HepG2 (cell line): ENCODE data around the gene CPN1. TPM values are rescaled to one million over a fixed set of nuclear protein-coding genes. Genes with fewer than 3 reads are reported as not detected.
A peak's percentile ranks its signal among the peaks of the same experiment; 100 is the strongest.

Source experiments
- HMGXB4 ChIP-seq, 2 experiments: sonication (generic) in 1 of 2; formaldehyde crosslinking in 1 of 2; IDR thresholded peaks; 2 replicates each; pipeline versions ENCODE4 v1.4.0 to v1.6.1; 2018 to 2020; ENCODE audit warnings: missing genetic modification reagents in 2 of 2, borderline replicate concordance in 1 of 2, low read depth in 1 of 2, mild to moderate bottlenecking in 1 of 2, missing biosample characterization in 1 of 2
- SMYD3 ChIP-seq: sonication (generic); formaldehyde crosslinking; IDR thresholded peaks from 2 replicates; pipeline ENCODE4 v1.8.1; 2023; ENCODE audit warnings: mild to moderate bottlenecking, missing genetic modification reagents
- ZBTB38 ChIP-seq: sonication (generic); formaldehyde crosslinking; IDR thresholded peaks from 2 replicates; pipeline ENCODE4 v1.5.1; 2020; ENCODE audit warnings: mild to moderate bottlenecking, missing genetic modification reagents
- ZHX2 ChIP-seq, 2 experiments: sonication (generic) in 1 of 2; formaldehyde crosslinking in 1 of 2; IDR thresholded peaks; 2 replicates each; pipeline versions ENCODE4 v1.6.1 to v1.9.0; 2014 to 2022; ENCODE audit warnings: antibody characterized with exemption in 1 of 2, borderline replicate concordance in 1 of 2, inconsistent platforms in 1 of 2, low read depth in 1 of 2, missing genetic modification reagents in 1 of 2
- ZNF501 ChIP-seq: sonication (generic); formaldehyde crosslinking; IDR thresholded peaks from 2 replicates; pipeline ENCODE4 v1.5.1; 2020; ENCODE audit warnings: mild to moderate bottlenecking, moderate library complexity, missing genetic modification reagents
- polyA plus RNA-seq, 8 experiments: library from polyadenylated mRNA; depleted of rRNA in 3 of 8; stranded (reverse) in 7 of 8; unstranded in 1 of 8; fragments of >200 nt; fragmentation: Illumina TruSeq in 4 of 8; extraction: Trizol in 4 of 8; gene quantifications; 2 replicates each; pipeline versions ENCODE4 v1.2.1 to v1.2.3, GENCODE V29; 2011 to 2016; ENCODE audit warnings: low read depth in 4 of 8, missing spikeins in 1 of 8, mixed read lengths in 1 of 8; ENCODE audit not compliant: insufficient read depth in 1 of 8
- total RNA-seq, 5 experiments: library from RNA; depleted of rRNA; stranded (reverse); fragments of >200 nt; fragmentation: Illumina TruSeq; extraction: Trizol; gene quantifications; 2 replicates each; pipeline ENCODE4 v1.2.3, GENCODE V29; 2016; ENCODE audit warnings: low read depth in 1 of 5
- TF ChIP-seq, protein P1 (sequence below): sonication (generic); formaldehyde crosslinking; IDR thresholded peaks from 2 replicates; pipeline ENCODE4 v1.8.1; 2023; ENCODE audit warnings: mild to moderate bottlenecking, moderate library complexity, missing genetic modification reagents
- TF ChIP-seq, protein P2 (sequence below), 2 experiments: sonication (generic) in 1 of 2; formaldehyde crosslinking in 1 of 2; IDR thresholded peaks; 2 replicates each; pipeline versions ENCODE4 v1.4.0 to v1.6.1; 2016 to 2020; ENCODE audit warnings: borderline replicate concordance in 1 of 2, low read depth in 1 of 2, mild to moderate bottlenecking in 1 of 2, missing genetic modification reagents in 1 of 2

The CPN1 gene
- total and polyA plus RNA-seq, 2 of the 13 experiments (the other 11 are each of a cell fraction or from before 2014, with no cell fraction given), result 17.3 to 35.1 TPM

DNA sequence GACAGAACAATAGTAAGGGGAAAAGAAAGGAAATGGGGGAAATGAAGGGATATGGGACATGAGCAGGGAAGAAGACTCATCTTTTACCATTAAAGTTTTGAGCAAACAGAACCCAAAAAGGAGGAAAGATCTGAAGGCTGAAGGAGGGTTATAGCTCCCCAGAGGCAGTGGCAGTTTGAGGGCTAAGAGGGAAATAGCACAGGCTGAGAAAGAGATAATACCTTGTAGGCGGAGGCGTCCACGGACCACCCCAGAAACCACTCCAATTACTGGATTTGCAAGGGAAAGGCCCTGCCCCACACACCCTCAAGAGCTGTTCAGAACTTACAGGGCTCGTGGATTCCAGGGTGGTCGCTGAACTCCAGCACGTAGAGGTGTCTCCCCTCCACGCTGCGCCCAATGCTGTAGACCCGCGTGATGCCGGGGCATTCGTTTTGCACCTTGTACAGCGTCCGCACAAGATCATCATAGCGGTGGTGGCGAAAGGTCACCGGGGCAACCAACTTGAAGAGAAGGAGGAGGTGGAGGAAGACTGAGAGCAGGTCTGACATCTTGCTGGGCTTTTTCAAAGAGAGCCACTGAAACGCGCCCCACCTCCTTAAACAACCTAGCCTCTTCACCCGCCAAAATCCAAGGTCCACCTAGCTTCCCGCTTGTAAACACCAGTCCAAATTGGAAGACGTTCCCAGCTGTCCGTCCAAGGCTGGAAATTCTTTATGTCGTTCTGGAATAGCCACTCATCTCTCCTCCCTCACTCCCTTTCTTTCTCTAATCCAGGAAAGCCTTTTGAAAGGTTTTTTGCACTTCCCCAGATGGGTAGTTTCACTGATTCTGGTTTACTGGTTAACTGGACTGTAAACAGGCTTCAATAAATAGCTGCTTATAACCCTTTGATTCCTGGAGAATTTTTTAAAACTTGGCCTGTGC lies at the start of gene CPN1 (continued):
- TF ChIP-seq, protein P1, sequence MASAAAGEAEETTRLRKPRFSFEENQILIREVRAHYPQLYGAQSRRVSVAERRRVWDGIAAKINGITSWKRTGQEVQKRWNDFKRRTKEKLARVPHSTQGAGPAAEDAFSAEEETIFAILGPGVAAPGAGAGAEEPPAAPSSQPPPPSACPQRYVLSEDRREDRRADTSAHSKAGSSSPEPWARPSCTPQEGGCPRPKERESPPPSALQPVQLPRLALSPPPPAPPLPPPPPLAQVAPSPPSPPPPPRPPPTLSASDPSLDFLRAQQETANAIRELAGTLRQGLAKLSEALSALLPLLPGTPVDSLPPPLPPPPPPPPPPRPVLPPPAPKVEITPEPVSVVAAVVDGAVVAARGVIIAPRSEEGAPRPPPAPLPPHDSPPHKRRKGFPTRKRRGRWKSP (CRISPR knock-in tag), result 0 out of 2 replicates have a peak, but pooled peaks have one; percentile 12
- 0 out of 2 replicates have a peak, but pooled peaks have one; percentile 18 for TF ChIP-seq ZNF501 (CRISPR knock-in tag)
- TF ChIP-seq SMYD3, result no peak
- TF ChIP-seq ZBTB38 (CRISPR knock-in tag), result no peak
- peak in 1 of 2 experiments; percentile 31; a peak in 1 of 4 replicates for TF ChIP-seq HMGXB4 (CRISPR knock-in tag; IDR thresholded peaks at IDR 0.05; ENCODE audit: borderline replicate concordance in 1 of 2, low read depth in 1 of 2)
- TF ChIP-seq, protein P2, sequence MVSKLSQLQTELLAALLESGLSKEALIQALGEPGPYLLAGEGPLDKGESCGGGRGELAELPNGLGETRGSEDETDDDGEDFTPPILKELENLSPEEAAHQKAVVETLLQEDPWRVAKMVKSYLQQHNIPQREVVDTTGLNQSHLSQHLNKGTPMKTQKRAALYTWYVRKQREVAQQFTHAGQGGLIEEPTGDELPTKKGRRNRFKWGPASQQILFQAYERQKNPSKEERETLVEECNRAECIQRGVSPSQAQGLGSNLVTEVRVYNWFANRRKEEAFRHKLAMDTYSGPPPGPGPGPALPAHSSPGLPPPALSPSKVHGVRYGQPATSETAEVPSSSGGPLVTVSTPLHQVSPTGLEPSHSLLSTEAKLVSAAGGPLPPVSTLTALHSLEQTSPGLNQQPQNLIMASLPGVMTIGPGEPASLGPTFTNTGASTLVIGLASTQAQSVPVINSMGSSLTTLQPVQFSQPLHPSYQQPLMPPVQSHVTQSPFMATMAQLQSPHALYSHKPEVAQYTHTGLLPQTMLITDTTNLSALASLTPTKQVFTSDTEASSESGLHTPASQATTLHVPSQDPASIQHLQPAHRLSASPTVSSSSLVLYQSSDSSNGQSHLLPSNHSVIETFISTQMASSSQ (IDR thresholded peaks at IDR 0.05; ENCODE audit: low read depth), result peak; percentile 84
- TF ChIP-seq, protein P2 (CRISPR knock-in tag; IDR thresholded peaks at IDR 0.05; ENCODE audit: borderline replicate concordance), result peak; percentile 26; the same call in 1 of the 2 replicates
- TF ChIP-seq ZHX2 (IDR thresholded peaks at IDR 0.05; ENCODE audit: low read depth), result no peak
- peak; percentile 18; the same call in 1 of the 2 replicates for TF ChIP-seq ZHX2 (CRISPR knock-in tag; IDR thresholded peaks at IDR 0.05; ENCODE audit: borderline replicate concordance)
